NCI-H1436 treated with DMSO at 0.1 percent for 48 hours (cell line): ENCODE measurements around the gene PROX1.
A peak's percentile ranks its signal among the peaks of the same experiment; 100 is the strongest.

ENCODE experiments used
- DNase-seq: peaks from one replicate; lab custom pipeline; 2025; lab: John Stamatoyannopoulos, UW

Gene PROX1

GRCh38 chr1:213979751-213980586 is 7.8 kb upstream of the PROX1 start:
- no peak for DNase-seq

GRCh38 chr1:213980906-213981305 is 6.9 kb upstream of the PROX1 start:
- DNase-seq = no peak

GRCh38 chr1:213982289-213982671 is 5.5 kb upstream of the PROX1 start:
- no peak for DNase-seq

- DNase-seq = no peak
Observed at GRCh38 chr1:213982672-213983492, 4.9 kb upstream of the PROX1 start.

- no peak for DNase-seq
Observed at GRCh38 chr1:213983493-213984386, 4.0 kb upstream of the PROX1 start.

- peak; percentile 51 for DNase-seq
Observed at GRCh38 chr1:213984387-213985208, 3.2 kb upstream of the PROX1 start.

GRCh38 chr1:213985209-213986019 is 2.4 kb upstream of the PROX1 start:
- no peak for DNase-seq

GRCh38 chr1:213986020-213986924 is 1.5 kb upstream of the PROX1 start:
- DNase-seq = no peak

- DNase-seq = no peak
Observed at GRCh38 chr1:213986925-213987250, 885 bp upstream of the PROX1 start.

- DNase-seq = no peak
Observed at GRCh38 chr1:213987422-213987926, 299 bp upstream of the PROX1 start.

GRCh38 chr1:213988507-213989001 is 781 bp downstream of the PROX1 start:
- no peak for DNase-seq

- DNase-seq = no peak
Observed at GRCh38 chr1:213989002-213989855, 1.5 kb downstream of the PROX1 start.

GRCh38 chr1:213993929-213994328 is 6.2 kb downstream of the PROX1 start:
- no peak for DNase-seq

- DNase-seq = no peak
Observed at GRCh38 chr1:213994888-213995287, 7.1 kb downstream of the PROX1 start.

- DNase-seq = no peak
Observed at GRCh38 chr1:213995603-213996002, 7.8 kb downstream of the PROX1 start.

- DNase-seq = no peak
Observed at GRCh38 chr1:213996320-213997037, 8.7 kb downstream of the PROX1 start.

GRCh38 chr1:213997038-213997771 is 9.4 kb downstream of the PROX1 start:
- DNase-seq = no peak
